G401 (cell line): ENCODE data around the gene RBP3. TPM values are rescaled to one million over a fixed set of nuclear protein-coding genes. Genes with fewer than 3 reads are reported as not detected.

Experiments
- DNase-seq: peaks from one replicate; pipeline ENCODE4 v3.0.0-alpha.2; 2015; ENCODE audit warnings: low spot score
- in situ Hi-C: cut with HindIII; loops from 2 replicates; pipeline ENCODE4 v1.10.0; 2016; ENCODE audit warnings: low sequenced_read_pairs, mixed read lengths
- total RNA-seq: library from RNA; depleted of rRNA; stranded (reverse); fragments of >200 nt; shearing (Covaris generic); gene quantifications from 2 replicates; pipeline ENCODE4 v1.2.3, GENCODE V29; 2014; rRNA removed

The RBP3 gene
- total RNA-seq, 1 experiment from 2014 or later, result not detected

GRCh38 chr10:47406870-47407691, 58.9 kb downstream of the RBP3 start:
- DNase-seq, result no peak
- in situ Hi-C loops, result no loop called here

Other genes starting within 250 kb of the RBP3 start
- gene GDF10, start 48.2 kb upstream of the RBP3 start, total RNA-seq, result not detected in 2 replicates
- not detected in 2 replicates for gene GDF2, start 25.9 kb upstream of the RBP3 start, total RNA-seq
- not detected in 2 replicates for gene ZNF488, start 35.9 kb downstream of the RBP3 start, total RNA-seq
- not detected in 2 replicates for gene ANXA8, start 135.8 kb downstream of the RBP3 start, total RNA-seq
- not detected in 2 replicates for gene FAM25G, start 143.3 kb downstream of the RBP3 start, total RNA-seq
- gene AGAP9, start 175.3 kb downstream of the RBP3 start, total RNA-seq, result 2.0 and 3.4 TPM in 2 replicates